H1 (cell line): ENCODE results near the gene APBA2. TPM values are rescaled to one million over a fixed set of nuclear protein-coding genes. Genes with fewer than 3 reads are reported as not detected.
A peak's percentile ranks its signal among the peaks of the same experiment; 100 is the strongest.

Source experiments
- CTCF ChIA-PET: fragments of 300-600 bp; sonication (Branson Sonifier 250); formaldehyde crosslinking; loops from one replicate; lab custom pipeline; 2021; ENCODE audit not compliant: partially characterized antibody; lab: Charles Lee
- POLR2A ChIA-PET: fragments of 300-600 bp; sonication (Branson Sonifier 250); formaldehyde crosslinking; loops from one replicate; lab custom pipeline; 2021; ENCODE audit warnings: inconsistent platforms; ENCODE audit not compliant: partially characterized antibody; lab: Charles Lee
- DNase-seq, 2 experiments: peaks; one replicate each; pipeline versions ENCODE4 v3.0.0 to v3.0.0-alpha.2; 2010 to 2022; ENCODE audit warnings: low spot score in 2 of 2, low read depth in 1 of 2, mixed read lengths in 1 of 2
- FAIRE-seq: peaks from 2 replicates; lab custom pipeline; 2011; peaks lifted over from hg19 to GRCh38; lab: Jason Lieb, UNC
- H2AFZ ChIP-seq: 2 replicates; pipeline ENCODE4 v1.8.1; 2012; ENCODE audit warnings: low read length, inconsistent platforms
- H2AK5ac ChIP-seq: 2 replicates; pipeline ENCODE4 v1.6.1; 2013; ENCODE audit warnings: low read depth, low read length
- H2BK120ac ChIP-seq: replicated peaks from 2 replicates; pipeline ENCODE3; 2013; ENCODE audit warnings: low read depth, low read length, inconsistent platforms
- H2BK12ac ChIP-seq: 2 replicates; pipeline ENCODE4 v1.6.1; 2013; ENCODE audit warnings: low read depth, low read length
- H2BK15ac ChIP-seq: 2 replicates; pipeline ENCODE4 v1.6.1; 2013; ENCODE audit warnings: low read length
- H2BK20ac ChIP-seq: 2 replicates; pipeline ENCODE4 v1.6.1; 2013; ENCODE audit warnings: low read length
- H2BK5ac ChIP-seq: 2 replicates; pipeline ENCODE4 v1.6.1; 2013; ENCODE audit warnings: low read depth, low read length
- H3K14ac ChIP-seq: 2 replicates; pipeline ENCODE4 v1.6.1; 2013; ENCODE audit warnings: inconsistent platforms; ENCODE audit not compliant: insufficient read length
- H3K18ac ChIP-seq: 2 replicates; pipeline ENCODE4 v1.6.1; 2013; ENCODE audit warnings: low read length; ENCODE audit errors: extremely low read depth
- H3K23ac ChIP-seq: 2 replicates; pipeline ENCODE4 v1.6.1; 2013; ENCODE audit warnings: inconsistent platforms; ENCODE audit not compliant: insufficient read length
- H3K23me2 ChIP-seq: 2 replicates; pipeline ENCODE4 v1.6.1; 2013; ENCODE audit warnings: low read depth, low read length
- H3K27ac ChIP-seq: 2 replicates; pipeline ENCODE4 v1.6.1; 2011; ENCODE audit warnings: low read depth, low read length, inconsistent platforms
- H3K27me3 ChIP-seq, 4 experiments: replicated peaks in 1 of 4; 1 replicate in 1 of 4; 2 replicates in 3 of 4; pipeline versions ENCODE4 v1.6.1 to v1.8.1; 2011 to 2013; ENCODE audit warnings: low read length in 3 of 4, mild to moderate bottlenecking in 3 of 4, inconsistent platforms in 2 of 4, mixed read lengths in 2 of 4, moderate library complexity in 1 of 4; ENCODE audit not compliant: control insufficient read depth in 3 of 4, insufficient read depth in 3 of 4; ENCODE audit errors: extremely low read depth in 1 of 4
- H3K36me3 ChIP-seq, 4 experiments: 2 replicates each; pipeline versions ENCODE4 v1.6.1 to v1.8.1; 2011 to 2013; ENCODE audit warnings: mild to moderate bottlenecking in 4 of 4, low read length in 3 of 4, moderate library complexity in 2 of 4, control low read depth in 1 of 4, inconsistent platforms in 1 of 4; ENCODE audit not compliant: insufficient read depth in 4 of 4, control insufficient read depth in 2 of 4
- H3K4ac ChIP-seq: replicated peaks from 2 replicates; pipeline ENCODE3; 2013; ENCODE audit warnings: low read length, low read depth, mixed read lengths, inconsistent platforms; ENCODE audit not compliant: insufficient read length
- H3K4me1 ChIP-seq, 4 experiments: replicated peaks in 1 of 4; 1 replicate in 1 of 4; 2 replicates in 3 of 4; pipeline versions ENCODE4 v1.6.1 to v1.8.1; 2011 to 2013; ENCODE audit warnings: low read length in 3 of 4, inconsistent platforms in 2 of 4, mixed read lengths in 1 of 4; ENCODE audit not compliant: insufficient read depth in 4 of 4, control insufficient read depth in 3 of 4
- H3K4me2 ChIP-seq, 2 experiments: 2 replicates each; pipeline versions ENCODE4 v1.6.1 to v1.8.1; 2011 to 2013; ENCODE audit warnings: low read depth in 2 of 2, low read length in 2 of 2, control low read depth in 1 of 2, inconsistent platforms in 1 of 2, mild to moderate bottlenecking in 1 of 2; ENCODE audit not compliant: insufficient read depth in 1 of 2
- H3K4me3 ChIP-seq, 4 experiments: fragments of 200-600, 300-600 bp in 1 of 4; sonication (generic), shearing (Covaris generic), sonication (Bioruptor Twin) in 1 of 4; 2 replicates each; pipeline versions ENCODE4 v1.5.1 to v1.8.1; 2011 to 2016; ENCODE audit warnings: low read length in 4 of 4, low read depth in 3 of 4, control low read depth in 2 of 4, inconsistent platforms in 2 of 4, mild to moderate bottlenecking in 2 of 4, mixed read lengths in 1 of 4, moderate library complexity in 1 of 4; ENCODE audit not compliant: insufficient read depth in 2 of 4; ENCODE audit errors: extremely low read depth in 1 of 4
- H3K56ac ChIP-seq: replicated peaks from 2 replicates; pipeline ENCODE3; 2013; ENCODE audit warnings: low read depth, mild to moderate bottlenecking, mixed read lengths, low read length, inconsistent platforms; ENCODE audit not compliant: insufficient read length
- H3K79me1 ChIP-seq: 2 replicates; pipeline ENCODE4 v1.6.1; 2013; ENCODE audit warnings: low read depth, low read length, control low read depth
- H3K79me2 ChIP-seq, 2 experiments: 2 replicates each; pipeline versions ENCODE4 v1.6.1 to v1.8.1; 2012 to 2013; ENCODE audit warnings: low read length in 2 of 2, mild to moderate bottlenecking in 2 of 2, inconsistent platforms in 1 of 2; ENCODE audit not compliant: insufficient read depth in 2 of 2, control insufficient read depth in 1 of 2
- H3K9ac ChIP-seq, 4 experiments: replicated peaks in 1 of 4; 1 replicate in 1 of 4; 2 replicates in 3 of 4; pipeline versions ENCODE4 v1.6.1 to v1.8.1; 2011 to 2013; ENCODE audit warnings: low read depth in 3 of 4, low read length in 3 of 4, control low read depth in 2 of 4, mild to moderate bottlenecking in 2 of 4, moderate library complexity in 2 of 4, inconsistent platforms in 1 of 4; ENCODE audit errors: extremely low read depth in 1 of 4
- H3K9me3 ChIP-seq, 2 experiments: 2 replicates each; pipeline versions ENCODE4 v1.6.1 to v1.8.1; 2012 to 2013; ENCODE audit warnings: mild to moderate bottlenecking in 2 of 2, moderate library complexity in 2 of 2, control low read depth in 1 of 2, inconsistent platforms in 1 of 2, low read depth in 1 of 2, low read length in 1 of 2, mixed read lengths in 1 of 2; ENCODE audit not compliant: insufficient read depth in 2 of 2
- H4K20me1 ChIP-seq, 2 experiments: replicated peaks in 1 of 2; 2 replicates each; pipeline versions ENCODE3 to v1.8.1; 2011 to 2013; ENCODE audit warnings: inconsistent platforms in 2 of 2, low read length in 2 of 2, mild to moderate bottlenecking in 1 of 2; ENCODE audit not compliant: insufficient read depth in 2 of 2, control insufficient read depth in 1 of 2
- H4K5ac ChIP-seq: 2 replicates; pipeline ENCODE4 v1.6.1; 2013; ENCODE audit warnings: low read length, low read depth, mixed read lengths, inconsistent platforms; ENCODE audit not compliant: insufficient read length
- H4K8ac ChIP-seq: 2 replicates; pipeline ENCODE4 v1.8.0; 2013; ENCODE audit warnings: mild to moderate bottlenecking, moderate library complexity, low read length, inconsistent platforms; ENCODE audit not compliant: insufficient read depth; ENCODE audit errors: extremely low read depth
- H4K91ac ChIP-seq: replicated peaks from 2 replicates; pipeline ENCODE3; 2013; ENCODE audit warnings: low read length, mixed read lengths, inconsistent platforms; ENCODE audit not compliant: insufficient read length
- JUND ChIP-seq: IDR thresholded peaks from 2 replicates; pipeline ENCODE4 v1.6.1; 2011; ENCODE audit warnings: mild to moderate bottlenecking, improper control_type of control experiment, low read length
- SRF ChIP-seq: IDR thresholded peaks from 2 replicates; pipeline ENCODE4 v1.6.1; 2011; ENCODE audit warnings: mild to moderate bottlenecking, low read depth, low read length, moderate library complexity
- TEAD4 ChIP-seq: IDR thresholded peaks from 2 replicates; pipeline ENCODE4 v1.6.1; 2012; ENCODE audit warnings: low read depth, low read length, inconsistent platforms, mixed read lengths
- WGBS, 2 experiments: shearing (Covaris generic) in 1 of 2; methylation state at CpG; one replicate each; pipeline versions ENCODE4 v1.1.6 to v1.1.7; 2013 to 2015; ENCODE audit warnings: low lambda C conversion rate in 2 of 2, mixed read lengths in 2 of 2, inconsistent platforms in 1 of 2, low coverage in 1 of 2, missing lambda C conversion rate in 1 of 2; ENCODE audit not compliant: insufficient replicate concordance in 2 of 2, insufficient coverage in 1 of 2, insufficient read length in 1 of 2; ENCODE audit errors: extremely low coverage in 1 of 2, missing lambda C conversion rate in 1 of 2; 5-methylcytosine and 5-hydroxymethylcytosine counted together
- polyA plus RNA-seq, 7 experiments: library from polyadenylated mRNA; depleted of rRNA in 3 of 7; stranded (reverse) in 5 of 7; unstranded in 2 of 7; fragments of >200 nt in 5 of 7; fragments of 200-250 nt in 2 of 7; gene quantifications; 1 replicate in 5 of 7; 2 replicates in 1 of 7; 4 replicates in 1 of 7; pipeline versions ENCODE4 v1.2.1 to v1.2.3, GENCODE V29; 2011 to 2013; ENCODE audit warnings: missing spikeins in 2 of 7, mixed read lengths in 2 of 7
- total RNA-seq: library from RNA; stranded (reverse); fragmentation: NEBNext Ultra II Directional; extraction: Animal tissue kit (Norgen Biotek cat#: 25700); gene quantifications from 2 replicates; pipeline ENCODE4 v1.2.1, GENCODE V29; 2021

Gene APBA2
- total and polyA plus RNA-seq, 2 of the 8 experiments (the other 6 are each of a cell fraction or from before 2014, with no cell fraction given): 15.5 to 19.0 TPM

GRCh38 chr15:28986108-28986507 is 100.3 kb downstream of the APBA2 start:
- Histone ChIP-seq H3K23ac (no peak overlapping the region), H3K4me2 (no peak overlapping the region), H3K4me1 (peaks cover 2 to 6% (median 5%) of the 10 kb centered on the region in 4 experiments; a peak in 6 of 7 replicates), H3K23me2 (no peaks in the 10 kb centered on the region), H2BK12ac (no peak overlapping the region), H4K91ac (no peak overlapping the region), H2BK20ac (no peak overlapping the region), H3K4ac (no peak overlapping the region), H3K27ac (no peak overlapping the region), H3K9me3 (no peaks in the 10 kb centered on the region), H3K56ac (no peak overlapping the region), H3K36me3 (no peaks in the 10 kb centered on the region), H3K18ac (no peak overlapping the region), H3K79me1 (no peaks in the 10 kb centered on the region), H2AFZ (no peak overlapping the region), H4K8ac (no peak overlapping the region), H4K20me1 (peaks cover 0 to 3% of the 10 kb centered on the region in 2 experiments), H3K4me3 (no peak overlapping the region), H3K79me2 (no peaks in the 10 kb centered on the region), H3K27me3 (no peaks in the 10 kb centered on the region; a peak in 1 of 7 replicates), H2BK120ac (no peak overlapping the region), H2AK5ac (peak overlapping the region; percentile 78; the same call in 1 of the 2 replicates), H2BK15ac (no peak overlapping the region), H2BK5ac (no peak overlapping the region), H3K14ac (no peak overlapping the region), H3K9ac (no peak overlapping the region), H4K5ac (no peak overlapping the region)
- FAIRE-seq: no peak
- DNase-seq: no peak
- WGBS, 2 experiments: 95% methylated on average over 9 of the region's 9 CpGs; no CpG with 5 or more reads in 1 of the 2 experiments
- ChIA-PET CTCF (interaction anchor here (1.5 to 6.0 kb wide), 5 partner anchors 7 to 118 kb away, joined by 5 to 46 read pairs (median 7); no protein-coding TSS in a partner anchor), POLR2A (no interaction called here)
- TF ChIP-seq TEAD4 (no peak), JUND (no peak), SRF (no peak)
